Uterus (tissue), 2 donors: ENCODE measurements around the gene SELP.

Source experiments
- POLR2A ChIP-seq, 2 donors: fragments of 450-650 bp; IDR thresholded peaks; one replicate each; pipeline ENCODE4 v1.6.1; 2016; ENCODE audit warnings: antibody characterized with exemption in 2 of 2, mild to moderate bottlenecking in 1 of 2, moderate library complexity in 1 of 2
- TF ChIP-seq, protein P1 (sequence below), 4 experiments: fragments of 200-600 bp in 2 of 4; fragments of 450-650 bp in 2 of 4; sonication (generic) in 2 of 4; IDR thresholded peaks; one replicate each; pipeline ENCODE4 v1.5.1; 2016 to 2019; ENCODE audit warnings: antibody characterized with exemption in 4 of 4, mild to moderate bottlenecking in 2 of 4, moderate library complexity in 1 of 4

DNA sequence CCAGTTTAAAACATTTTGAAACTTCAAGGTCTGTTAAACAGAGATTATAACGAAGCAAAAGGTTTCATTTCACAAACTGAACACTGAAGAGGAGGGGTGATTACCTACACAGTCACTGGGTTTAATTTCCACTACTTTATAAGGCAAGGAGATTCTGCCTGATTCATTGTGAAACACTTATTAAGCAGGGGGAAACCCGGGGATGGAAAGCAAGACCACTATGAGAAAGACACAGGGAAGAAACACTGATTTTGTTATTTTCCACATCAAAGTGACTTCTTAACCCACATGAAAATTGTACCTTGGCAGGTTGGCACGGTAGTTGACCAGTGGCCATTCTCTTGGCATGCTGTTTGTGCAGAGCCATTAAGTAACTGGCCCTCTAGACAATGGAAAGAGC lies 35.5 kb downstream of the SELP start:
- TF ChIP-seq, protein P1, sequence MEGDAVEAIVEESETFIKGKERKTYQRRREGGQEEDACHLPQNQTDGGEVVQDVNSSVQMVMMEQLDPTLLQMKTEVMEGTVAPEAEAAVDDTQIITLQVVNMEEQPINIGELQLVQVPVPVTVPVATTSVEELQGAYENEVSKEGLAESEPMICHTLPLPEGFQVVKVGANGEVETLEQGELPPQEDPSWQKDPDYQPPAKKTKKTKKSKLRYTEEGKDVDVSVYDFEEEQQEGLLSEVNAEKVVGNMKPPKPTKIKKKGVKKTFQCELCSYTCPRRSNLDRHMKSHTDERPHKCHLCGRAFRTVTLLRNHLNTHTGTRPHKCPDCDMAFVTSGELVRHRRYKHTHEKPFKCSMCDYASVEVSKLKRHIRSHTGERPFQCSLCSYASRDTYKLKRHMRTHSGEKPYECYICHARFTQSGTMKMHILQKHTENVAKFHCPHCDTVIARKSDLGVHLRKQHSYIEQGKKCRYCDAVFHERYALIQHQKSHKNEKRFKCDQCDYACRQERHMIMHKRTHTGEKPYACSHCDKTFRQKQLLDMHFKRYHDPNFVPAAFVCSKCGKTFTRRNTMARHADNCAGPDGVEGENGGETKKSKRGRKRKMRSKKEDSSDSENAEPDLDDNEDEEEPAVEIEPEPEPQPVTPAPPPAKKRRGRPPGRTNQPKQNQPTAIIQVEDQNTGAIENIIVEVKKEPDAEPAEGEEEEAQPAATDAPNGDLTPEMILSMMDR (IDR thresholded peaks at IDR 0.05) = no peak
- TF ChIP-seq POLR2A (IDR thresholded peaks at IDR 0.05) = no peak
